GM19351 (cell line): Measurements from ENCODE around the gene POLR1D.

ENCODE experiments used
- ATAC-seq: cut with Tn5 transposase; IDR thresholded peaks from one replicate; pipeline ENCODE4 v1.9.1; 2021; ENCODE audit warnings: mild to moderate bottlenecking, moderate library complexity; ENCODE audit not compliant: unreplicated experiment

Gene POLR1D, protein sequence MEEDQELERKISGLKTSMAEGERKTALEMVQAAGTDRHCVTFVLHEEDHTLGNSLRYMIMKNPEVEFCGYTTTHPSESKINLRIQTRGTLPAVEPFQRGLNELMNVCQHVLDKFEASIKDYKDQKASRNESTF

DNA sequence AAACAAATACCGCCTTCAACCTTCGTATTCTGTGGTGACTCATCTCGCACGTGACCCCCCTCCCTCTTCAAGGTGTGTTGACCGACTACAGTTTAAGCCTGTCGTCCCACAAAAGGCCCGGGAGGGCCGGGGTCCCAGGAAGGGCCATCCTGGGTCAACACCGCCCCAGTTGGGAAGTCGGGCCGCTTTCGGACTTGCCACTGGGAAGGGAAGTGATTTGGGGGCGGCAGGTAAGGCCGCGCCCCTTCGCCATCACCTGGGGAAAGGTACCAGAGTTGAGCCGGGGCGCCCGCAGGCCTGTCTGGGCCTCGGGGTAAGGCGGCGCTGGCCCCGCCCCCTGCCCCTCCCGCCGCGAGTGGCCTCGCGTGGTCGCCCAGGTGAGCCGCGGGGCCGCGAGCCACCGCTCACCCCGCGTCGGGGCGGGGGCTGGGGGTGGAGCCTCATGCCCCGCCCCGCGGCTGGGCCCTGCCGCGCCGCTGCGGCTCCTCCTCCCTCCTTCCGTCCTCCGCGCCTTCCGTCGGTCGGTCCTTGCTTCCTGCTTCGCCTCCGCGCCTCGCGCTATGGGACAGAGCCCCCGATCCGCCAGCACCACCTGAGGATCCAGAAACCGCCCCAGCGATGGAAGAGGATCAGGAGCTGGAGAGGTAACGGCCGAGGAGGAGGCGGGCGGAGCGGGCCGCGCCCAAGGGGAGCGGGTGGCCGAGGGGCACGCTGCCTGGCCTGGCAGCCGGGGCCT, at the start of gene POLR1D:
Gene POLR1D, plus strand, starts transcription at position 527 of the 736 bp plus-strand sequence. Its CDS starts 92 bp downstream, at position 619.
- ATAC-seq: peak; percentile 57

DNA sequence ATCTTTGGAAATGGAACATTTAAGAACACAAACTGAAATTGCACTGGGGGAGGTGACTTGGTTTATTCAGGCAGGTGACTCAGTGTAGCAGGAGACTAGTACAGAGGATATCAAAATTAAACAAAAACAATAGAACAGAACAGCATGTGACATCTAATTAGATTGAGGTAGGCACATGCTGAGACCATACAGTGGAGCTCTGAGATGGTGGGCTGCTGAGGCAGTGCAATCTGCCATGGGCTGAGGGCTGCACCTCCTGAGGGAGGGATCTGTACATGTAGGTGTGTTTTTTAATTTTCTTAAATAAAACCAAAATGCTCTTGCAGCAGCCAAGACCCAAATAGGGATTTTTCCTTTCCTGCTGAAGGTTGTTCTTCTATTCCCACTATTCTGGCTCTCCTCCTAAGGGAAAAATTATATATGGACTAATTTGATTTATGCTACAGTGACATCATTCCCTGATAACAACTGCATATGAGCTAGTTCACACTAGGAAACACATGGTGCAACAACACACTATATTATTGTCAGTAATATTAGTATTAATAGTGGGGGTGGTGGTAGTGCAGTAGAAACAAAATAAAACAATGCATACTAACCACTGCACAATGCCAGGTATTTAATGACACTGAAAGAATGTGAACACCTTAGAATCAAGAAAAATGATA, 49.3 kb upstream of the POLR1D start:
- no peak for ATAC-seq

DNA sequence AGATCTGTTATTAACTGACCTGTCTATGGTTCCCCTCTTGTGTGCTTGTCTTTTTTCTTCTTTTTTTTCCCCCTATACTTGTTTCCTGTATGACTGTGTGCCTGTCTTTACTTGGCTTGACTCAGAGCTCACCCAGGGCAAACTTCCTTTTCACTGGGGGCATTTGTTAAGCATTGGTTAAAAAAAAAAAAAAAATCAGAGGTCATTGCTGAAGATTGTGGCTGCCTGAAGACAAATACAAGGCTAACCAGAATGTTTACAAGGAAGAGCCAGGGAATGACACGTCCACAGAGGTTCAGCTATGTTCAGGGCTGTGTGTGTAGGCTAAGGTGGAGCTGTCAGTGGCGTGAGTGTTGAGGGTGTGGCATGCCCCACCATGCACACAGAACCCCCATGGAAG, 48.4 kb upstream of the POLR1D start:
- ATAC-seq: no peak

DNA sequence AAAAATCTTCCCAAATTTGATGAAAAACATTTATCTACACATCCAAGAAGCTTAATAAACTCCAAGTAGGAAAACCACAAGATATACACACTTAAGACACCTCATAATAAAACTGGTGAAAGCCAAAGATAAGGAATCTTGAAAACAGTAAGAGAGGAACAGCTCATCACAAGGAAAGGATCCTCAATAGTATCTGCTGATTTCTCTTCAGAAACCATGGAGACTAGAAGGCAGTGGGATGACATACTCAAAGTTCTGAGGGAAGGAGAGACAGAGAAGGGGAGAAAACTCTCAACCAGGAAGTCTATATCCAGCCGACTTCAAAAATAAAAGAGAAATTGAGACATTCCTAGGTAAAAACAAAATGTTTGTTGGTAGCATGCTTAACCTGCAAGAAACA, 47.0 kb upstream of the POLR1D start:
- no peak for ATAC-seq

DNA sequence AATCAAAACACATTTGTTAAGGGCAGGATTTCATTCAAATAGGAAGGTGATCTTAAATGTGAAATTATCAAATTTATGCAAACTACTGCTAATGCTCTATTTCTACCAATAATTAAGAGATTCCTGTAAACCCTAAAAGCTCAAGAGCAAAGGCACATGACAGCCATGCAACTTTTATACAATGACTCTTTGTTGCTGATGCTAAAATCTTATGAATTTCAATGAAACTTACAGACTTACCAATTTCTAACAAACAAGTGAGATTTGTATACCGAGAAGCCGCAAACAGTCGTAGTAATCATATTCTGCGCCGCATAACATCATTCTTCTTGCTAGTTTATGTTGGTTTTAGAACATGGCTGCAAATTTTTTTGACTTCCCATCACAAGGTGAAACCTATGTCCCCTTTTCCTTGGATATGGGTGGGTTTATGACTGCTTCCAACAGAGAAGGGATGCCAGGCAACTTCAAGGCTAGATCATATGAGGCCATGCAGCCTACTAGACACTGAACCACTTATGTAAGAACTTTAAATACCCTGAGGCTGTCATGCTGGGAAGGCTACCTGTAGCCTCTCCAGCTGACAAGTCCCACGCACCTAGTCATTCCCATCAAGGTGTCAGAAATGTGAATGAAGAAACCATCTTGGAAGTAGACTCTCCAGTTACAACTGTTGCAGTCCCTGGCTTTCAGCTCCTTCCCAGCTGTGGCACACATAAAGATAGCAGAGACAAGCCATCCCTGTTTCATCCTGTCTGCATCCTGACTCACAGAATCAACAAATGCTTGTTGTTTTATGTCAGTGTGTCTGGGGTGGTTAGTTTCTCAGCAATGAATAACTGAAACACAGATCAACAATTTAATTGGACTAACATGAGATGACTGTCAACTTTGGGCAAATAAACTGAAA, 43.3 kb upstream of the POLR1D start:
- no peak for ATAC-seq

DNA sequence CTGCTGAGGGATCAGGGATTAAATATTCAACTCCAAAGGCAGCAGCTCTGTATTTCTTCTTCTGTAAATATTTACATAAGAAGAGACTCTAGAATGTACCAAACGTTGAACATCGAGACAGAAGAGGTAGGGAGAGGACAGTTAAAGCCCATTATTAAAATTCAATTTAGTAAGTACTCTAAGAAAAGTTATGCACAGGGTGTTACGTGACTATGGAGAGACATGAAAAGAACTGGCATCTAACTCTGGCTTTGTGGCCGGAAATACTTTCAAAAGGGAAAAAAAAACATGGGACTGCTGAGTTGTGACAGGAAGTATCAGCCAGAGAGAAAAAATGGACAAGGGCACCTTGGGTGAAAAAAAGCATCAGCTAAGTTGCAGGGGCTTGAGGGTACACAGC, 38.0 kb upstream of the POLR1D start:
- no peak for ATAC-seq

DNA sequence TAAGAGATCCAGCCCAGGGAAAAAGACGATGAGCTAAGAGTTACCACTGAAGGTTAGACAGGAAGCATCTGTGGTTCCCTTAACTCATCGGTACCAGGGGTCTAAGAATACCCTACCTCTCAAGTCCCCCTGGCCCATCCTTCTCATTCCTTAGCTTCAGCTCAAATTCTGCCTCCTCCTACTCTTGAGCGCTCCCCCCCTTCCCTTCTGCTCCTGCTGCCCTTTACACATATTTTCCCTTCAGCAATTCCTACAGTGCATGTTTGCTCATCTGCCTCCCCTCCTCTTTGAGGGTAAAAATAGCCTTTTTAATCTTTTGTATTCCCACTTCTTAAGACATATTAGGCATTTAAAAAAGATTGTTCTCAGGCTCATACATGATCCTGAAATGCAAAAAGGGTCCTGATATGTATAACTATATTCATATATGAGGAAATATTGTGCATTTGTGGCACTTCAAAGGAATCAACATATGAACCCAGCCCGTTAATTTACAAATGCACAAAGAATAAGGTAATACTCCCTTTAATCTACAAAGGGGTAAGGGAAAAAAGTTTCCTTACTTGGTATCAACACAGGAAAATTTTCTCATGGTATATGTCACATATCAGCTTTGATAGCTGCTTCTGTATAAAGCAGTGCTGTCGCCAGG, 34.5 kb upstream of the POLR1D start:
- no peak for ATAC-seq

DNA sequence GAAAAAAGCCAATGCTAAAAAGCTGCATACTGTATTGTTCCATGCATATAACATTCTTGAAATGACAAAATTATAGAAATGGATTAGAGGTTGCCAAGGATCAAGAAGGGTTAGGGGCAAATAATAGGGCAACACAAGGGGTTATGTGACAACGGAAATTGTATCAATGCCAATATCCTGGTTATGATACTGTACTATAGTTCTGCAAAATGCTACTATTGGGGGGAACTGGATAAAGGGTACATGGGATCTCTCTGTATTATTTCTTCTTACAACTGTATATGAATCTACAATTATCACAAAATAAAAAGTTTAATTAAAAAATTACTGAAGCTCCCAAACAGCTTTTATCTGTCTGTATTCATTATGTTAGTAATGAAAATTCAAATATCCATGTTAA, 33.3 kb upstream of the POLR1D start:
- ATAC-seq: no peak

DNA sequence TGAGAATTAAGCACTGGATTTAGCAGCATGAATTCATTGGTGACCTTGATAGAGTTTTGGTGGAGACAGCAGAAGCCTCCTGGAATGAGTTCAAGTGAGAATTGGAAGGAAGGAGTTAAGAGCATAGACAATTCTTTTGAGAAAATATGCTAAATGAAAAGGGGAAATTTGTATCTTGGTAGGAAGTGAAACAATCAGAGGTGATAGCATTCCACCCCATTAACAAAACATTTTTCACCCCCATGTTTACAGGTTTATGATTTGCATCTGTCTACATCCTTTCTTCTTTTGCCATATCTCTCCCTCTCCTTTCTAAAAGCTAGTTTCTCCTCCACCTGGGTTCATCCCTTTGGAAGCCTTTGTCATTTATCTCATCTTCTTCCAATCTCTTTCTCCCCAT, 28.8 kb upstream of the POLR1D start:
- no peak for ATAC-seq

DNA sequence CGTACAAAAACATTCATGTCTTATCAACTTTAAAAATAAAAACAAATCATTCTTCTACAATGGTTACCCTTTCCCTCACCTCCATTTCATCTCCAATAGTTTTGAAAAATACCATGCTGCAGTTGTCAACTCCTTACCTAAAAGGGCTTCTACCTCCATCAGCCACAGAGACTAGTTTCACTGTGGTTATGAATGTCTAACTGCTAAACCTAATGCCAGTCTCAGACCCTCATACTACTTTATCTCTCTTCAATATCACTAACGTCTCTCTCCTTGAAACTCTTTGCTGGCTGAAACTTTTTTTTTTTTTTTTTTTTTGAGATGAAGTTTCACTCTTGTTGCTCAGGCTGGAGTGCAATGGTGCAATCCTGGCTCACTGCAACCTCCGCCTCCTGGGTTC, 28.4 kb upstream of the POLR1D start:
- peak; percentile 57 for ATAC-seq

DNA sequence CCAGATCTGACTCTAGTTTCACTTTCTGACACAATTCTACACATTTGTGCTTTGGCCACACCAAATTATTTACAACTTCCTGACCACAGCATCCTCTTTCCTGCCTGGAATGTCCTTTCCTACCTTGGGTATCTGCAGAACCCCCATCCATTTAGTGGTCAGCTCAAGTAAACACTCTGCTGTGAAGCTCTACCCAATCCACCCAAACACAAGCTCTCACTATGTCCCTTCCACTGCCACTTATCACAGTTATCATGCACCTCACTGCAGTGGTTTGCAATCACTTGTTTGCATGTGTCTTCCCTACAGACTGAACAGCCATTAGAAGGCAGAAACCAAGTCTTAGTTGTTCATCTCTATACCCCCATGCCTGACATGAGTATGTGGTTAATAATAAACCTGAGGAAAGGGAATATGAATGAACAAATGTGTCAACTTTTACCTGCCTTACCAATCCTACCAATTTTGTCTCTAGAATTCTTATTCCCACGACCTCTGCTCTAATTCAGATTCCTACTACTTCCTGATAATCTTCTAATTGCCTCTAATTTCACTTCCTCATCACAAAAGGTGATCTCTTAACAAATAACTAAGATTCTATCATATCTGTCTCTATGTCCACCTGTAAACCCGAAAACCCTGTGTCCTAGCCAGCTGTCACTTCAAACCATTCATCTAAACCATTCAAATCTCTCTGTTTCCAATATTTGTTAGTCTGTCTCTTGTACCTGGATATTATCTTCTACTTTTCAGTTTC, 26.5 kb upstream of the POLR1D start:
- no peak for ATAC-seq

DNA sequence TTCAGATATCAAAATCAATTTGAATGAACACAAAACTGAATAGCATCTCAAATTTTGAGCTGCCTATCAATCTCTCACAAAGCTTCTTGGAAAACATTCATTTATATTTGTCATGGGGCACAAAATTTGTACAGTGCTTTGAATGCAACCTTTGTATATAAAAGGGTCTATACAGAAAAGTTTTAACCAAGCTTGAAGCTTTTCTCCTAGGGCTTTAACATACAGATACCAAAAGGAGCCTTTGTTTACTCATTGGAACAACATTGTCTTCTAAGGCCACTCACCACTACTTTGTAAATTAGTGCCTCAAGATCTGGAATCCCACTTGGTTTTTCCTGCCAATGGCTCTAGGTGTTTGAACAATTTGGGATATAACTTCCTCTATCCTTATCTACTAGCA, 22.6 kb upstream of the POLR1D start:
- ATAC-seq: no peak

DNA sequence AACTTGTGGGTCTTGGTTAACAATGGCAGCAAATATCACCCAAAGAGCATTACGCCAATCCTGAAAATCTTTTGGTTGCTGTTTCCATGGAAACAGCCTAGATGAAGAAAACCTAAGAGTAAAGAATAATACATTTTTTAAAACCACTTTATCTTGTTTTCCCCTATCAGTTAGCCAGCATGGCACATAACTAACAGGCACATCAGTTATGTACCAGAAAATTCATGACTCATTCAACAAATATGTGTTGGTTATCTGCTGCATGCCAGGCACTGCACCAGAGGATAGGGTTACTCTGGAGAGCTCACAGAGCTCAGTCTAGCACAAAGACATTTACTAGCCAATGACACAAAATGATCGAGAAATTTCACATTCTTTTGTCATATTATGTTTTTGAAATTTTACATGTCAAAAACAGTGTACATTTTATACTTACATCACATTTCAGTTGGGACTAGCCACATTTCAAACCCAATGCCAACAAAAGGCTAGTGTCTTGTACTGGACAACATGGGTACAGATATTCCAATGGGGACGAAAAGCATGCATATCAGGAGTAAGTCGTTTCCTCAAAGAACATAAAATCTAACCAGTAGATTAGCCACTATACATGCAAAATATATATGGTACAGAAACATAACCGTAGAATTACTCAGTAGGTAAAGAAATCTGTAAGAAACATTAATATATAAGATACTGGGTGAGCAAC, 21.7 kb upstream of the POLR1D start:
- no peak for ATAC-seq

DNA sequence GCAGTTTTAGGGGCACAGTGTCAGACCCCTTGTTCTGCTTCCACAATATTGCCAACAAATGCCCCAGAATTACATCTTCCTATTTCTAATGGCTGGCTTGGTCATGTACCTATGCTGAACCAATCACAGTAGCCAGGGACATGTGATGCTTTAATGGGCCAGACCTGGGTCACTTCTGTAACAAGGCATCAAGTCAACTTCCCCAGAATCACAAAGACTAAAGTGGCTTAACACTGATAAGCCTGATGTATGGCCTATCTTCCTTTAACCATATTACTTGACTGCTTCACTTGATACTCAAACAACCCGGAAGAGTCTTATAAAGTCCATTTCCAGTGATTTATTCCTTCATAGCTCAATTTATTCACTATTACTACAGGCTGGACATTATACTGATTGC, 21.0 kb upstream of the POLR1D start:
- no peak for ATAC-seq

DNA sequence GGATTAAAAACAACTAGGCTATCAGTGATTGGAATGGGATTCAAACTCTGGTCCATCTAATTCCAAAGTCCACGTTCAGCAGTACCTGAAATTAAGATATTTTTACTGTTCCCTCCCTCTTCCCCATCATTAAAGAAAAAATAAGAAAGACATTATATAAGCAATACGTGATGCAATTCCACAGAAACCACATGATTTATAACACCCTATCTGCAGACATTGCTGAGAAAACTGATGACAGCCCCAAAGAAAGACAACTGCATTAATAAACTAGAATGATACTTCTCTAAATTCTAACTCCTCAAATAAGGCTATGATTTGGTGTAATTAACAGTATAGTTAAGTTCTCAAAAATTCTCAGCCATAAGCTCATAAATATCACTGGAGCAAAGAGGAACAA, 20.5 kb upstream of the POLR1D start:
- no peak for ATAC-seq

DNA sequence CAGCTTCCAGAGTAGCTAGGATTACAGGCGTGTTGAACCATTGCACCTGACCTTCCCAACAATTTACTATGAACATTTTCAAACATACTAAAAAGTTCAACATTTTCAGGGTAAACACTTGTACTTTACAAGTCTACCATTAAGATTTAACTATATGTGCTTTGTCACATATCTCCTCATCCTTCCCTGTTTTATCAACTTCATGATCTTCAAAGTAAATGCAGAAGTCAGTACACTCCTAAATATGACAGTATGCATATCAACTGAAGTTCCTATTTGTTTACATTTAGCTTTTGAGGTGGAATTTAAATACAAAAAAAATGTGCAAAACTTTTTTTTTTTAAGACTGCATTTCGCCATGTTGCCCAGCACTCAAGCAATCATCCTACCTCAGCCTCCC, 19.9 kb upstream of the POLR1D start:
- ATAC-seq: no peak

DNA sequence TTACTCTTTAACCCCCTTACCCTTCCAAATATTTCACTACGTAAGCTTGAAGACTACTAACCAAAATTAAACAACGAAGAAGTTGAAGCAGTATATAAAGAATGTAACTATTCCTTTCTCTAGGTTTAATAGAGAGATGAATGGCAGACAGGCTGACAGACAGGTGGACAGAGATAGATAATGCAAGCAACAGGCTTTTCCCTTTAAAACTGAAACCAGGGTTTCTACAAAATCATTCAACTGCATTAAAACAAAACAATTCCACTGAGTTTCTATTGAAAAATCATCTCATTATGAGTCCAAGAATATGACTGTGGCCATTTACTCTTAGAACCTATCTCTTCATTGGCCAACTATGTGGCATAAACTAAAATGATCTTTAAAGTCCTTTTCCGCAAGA, 16.6 kb upstream of the POLR1D start:
- ATAC-seq: no peak

DNA sequence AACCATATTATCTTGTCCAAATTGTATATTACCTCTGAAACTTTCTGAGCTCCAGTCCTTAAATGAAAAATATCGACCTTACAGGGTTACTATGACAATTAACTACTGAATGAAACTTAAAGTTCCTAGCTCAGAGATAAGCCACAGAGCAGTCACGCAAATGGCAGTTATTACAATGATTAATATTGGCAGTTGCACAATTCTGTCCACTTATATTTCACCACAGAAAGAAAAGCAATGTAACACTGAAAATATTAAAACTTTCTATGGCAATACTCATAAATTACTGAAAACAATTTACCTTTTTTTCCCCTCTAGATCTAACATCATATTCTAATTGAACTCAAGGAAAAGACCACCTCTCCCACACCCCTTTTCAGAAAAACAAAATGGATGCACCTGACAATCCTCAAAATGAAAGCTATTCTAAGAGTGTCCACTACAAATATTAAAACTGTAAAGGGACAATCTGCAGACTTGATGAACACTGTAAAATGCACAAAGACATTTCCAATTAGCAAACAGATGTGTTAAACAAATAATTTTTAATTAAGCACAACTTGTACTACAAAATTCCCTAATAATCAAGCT, 16.0 kb upstream of the POLR1D start:
- no peak for ATAC-seq

DNA sequence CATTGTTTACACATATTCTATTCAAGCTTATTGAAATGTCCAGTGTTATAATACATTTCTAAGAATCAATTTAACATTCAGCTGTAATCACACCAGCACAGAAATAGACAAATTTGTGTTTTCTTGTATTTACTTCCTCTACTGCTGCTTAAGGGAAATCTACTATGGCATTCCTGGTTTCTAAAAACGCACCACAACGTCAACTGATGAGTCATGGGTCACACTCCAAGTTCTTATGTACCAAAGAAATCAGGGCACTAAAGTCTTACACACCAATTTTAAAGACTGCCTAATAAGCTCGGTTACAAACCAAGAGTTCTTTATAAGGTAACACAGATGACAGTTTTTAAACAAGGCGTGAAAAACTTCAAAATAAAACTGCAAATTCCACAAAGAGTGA, 14.6 kb upstream of the POLR1D start:
- no peak for ATAC-seq
